Prostate gland (tissue), 2 donors: ENCODE measurements around the gene BLOC1S3.

Experiments used
- CTCF ChIP-seq, 4 experiments: fragments of 200-600 bp in 2 of 4; fragments of 450-650 bp in 2 of 4; sonication (generic) in 2 of 4; IDR thresholded peaks; 1 replicate in 3 of 4; 2 replicates in 1 of 4; pipeline ENCODE4 v1.5.1; 2016 to 2019; ENCODE audit warnings: antibody characterized with exemption in 4 of 4, mild to moderate bottlenecking in 2 of 4, moderate library complexity in 2 of 4
- POLR2A ChIP-seq: fragments of 450-650 bp; IDR thresholded peaks from one replicate; pipeline ENCODE4 v1.6.1; 2016; ENCODE audit warnings: antibody characterized with exemption, mild to moderate bottlenecking
- POLR2AphosphoS5 ChIP-seq: sonication (generic); formaldehyde crosslinking; IDR thresholded peaks from one replicate; pipeline ENCODE4 v1.6.1; 2017; ENCODE audit warnings: antibody characterized with exemption

GRCh38 chr19:45130888-45131615 lies 47.5 kb upstream of the BLOC1S3 start:
- TF ChIP-seq CTCF (IDR thresholded peaks at IDR 0.05) (peak in 3 of 4 experiments; percentile 8 to 54 (median 31)), POLR2AphosphoS5 (no peak), POLR2A (no peak)
